ENCODE measurements around the gene ETS2.

Gene ETS2

GRCh38 chr21:38830671-38831525 is 25.2 kb downstream of the ETS2 start:
- TF ChIP-seq FOXA1 (IDR thresholded peaks at IDR 0.05) (no peak), SP1 (IDR thresholded peaks at IDR 0.05) (no peak), TARDBP (IDR thresholded peaks at IDR 0.05) (no peak), NFRKB (IDR thresholded peaks at IDR 0.05) (no peak), LEF1 (IDR thresholded peaks at IDR 0.05; ENCODE audit: borderline replicate concordance) (no peak), BHLHE40 (IDR thresholded peaks at IDR 0.05; ENCODE audit: borderline replicate concordance) (no peak)
- ChIA-PET POLR2A (no interaction called here), CTCF (no interaction called here)
- DNase-seq (ENCODE audit: extremely low spot score) = no peak

GRCh38 chr21:38831526-38832467 is 26.1 kb downstream of the ETS2 start:
- ChIA-PET CTCF (no interaction called here), POLR2A (interaction anchor here (0.6 kb wide), 1 partner anchor 8 kb away, joined by 3 read pairs; no protein-coding TSS in a partner anchor)
- DNase-seq (ENCODE audit: extremely low spot score) = no peak
- TF ChIP-seq SUZ12 (IDR thresholded peaks at IDR 0.05) (no peak), SP1 (IDR thresholded peaks at IDR 0.05) (no peak), FOXA1 (IDR thresholded peaks at IDR 0.05) (no peak)

GRCh38 chr21:38832664-38833063 is 26.9 kb downstream of the ETS2 start:
- CTCF ChIA-PET = no interaction called here

GRCh38 chr21:38833117-38833516 is 27.4 kb downstream of the ETS2 start:
- CTCF ChIA-PET = no interaction called here
- no peak for DNase-seq (ENCODE audit: extremely low spot score)
- POLR2A ChIA-PET = no interaction called here
- no peak for TF ChIP-seq ELF4 (IDR thresholded peaks at IDR 0.05)
- no peak for TF ChIP-seq ZNF384 (IDR thresholded peaks at IDR 0.05)

More at GRCh38 chr21:38832664-38833063, 26.9 kb downstream of the ETS2 start:
- POLR2A ChIA-PET = interaction anchor here (0.6 kb wide), 1 partner anchor 9 kb away, joined by 3 read pairs; no protein-coding TSS in a partner anchor
- no peak for DNase-seq (ENCODE audit: extremely low spot score)
- TF ChIP-seq PKNOX1 (IDR thresholded peaks at IDR 0.05) = no peak
- no peak for TF ChIP-seq FOXK2 (IDR thresholded peaks at IDR 0.05)
- TF ChIP-seq ELF4 (IDR thresholded peaks at IDR 0.05) = no peak
- no peak for TF ChIP-seq SP1 (IDR thresholded peaks at IDR 0.05)
- no peak for TF ChIP-seq SUZ12 (IDR thresholded peaks at IDR 0.05)
- no peak for TF ChIP-seq CTBP1 (IDR thresholded peaks at IDR 0.05; ENCODE audit: borderline replicate concordance)
- no peak for TF ChIP-seq L3MBTL2 (conservative IDR thresholded peaks at IDR 0.05)
- TF ChIP-seq TARDBP (IDR thresholded peaks at IDR 0.05) = no peak
- TF ChIP-seq FOXA1 (IDR thresholded peaks at IDR 0.05) = no peak
- no peak for TF ChIP-seq ZNF384 (IDR thresholded peaks at IDR 0.05)
- TF ChIP-seq NFRKB (IDR thresholded peaks at IDR 0.05) = no peak
- TF ChIP-seq BHLHE40 (IDR thresholded peaks at IDR 0.05; ENCODE audit: borderline replicate concordance) = no peak
- TF ChIP-seq HDGF (IDR thresholded peaks at IDR 0.05; ENCODE audit: borderline replicate concordance) = no peak

- ChIA-PET CTCF (no interaction called here), POLR2A (no interaction called here)
- no peak for DNase-seq (ENCODE audit: extremely low spot score)
- no peak for TF ChIP-seq ZNF384 (IDR thresholded peaks at IDR 0.05)
- TF ChIP-seq L3MBTL2 (conservative IDR thresholded peaks at IDR 0.05) = no peak
- no peak for TF ChIP-seq FOXA1 (IDR thresholded peaks at IDR 0.05)
- no peak for TF ChIP-seq SP1 (IDR thresholded peaks at IDR 0.05)
- no peak for TF ChIP-seq BHLHE40 (IDR thresholded peaks at IDR 0.05; ENCODE audit: borderline replicate concordance)
- no peak for TF ChIP-seq LEF1 (IDR thresholded peaks at IDR 0.05; ENCODE audit: borderline replicate concordance)
- TF ChIP-seq FOXM1 (IDR thresholded peaks at IDR 0.05; ENCODE audit: borderline replicate concordance) = no peak
- no peak for TF ChIP-seq SUZ12 (IDR thresholded peaks at IDR 0.05)
- TF ChIP-seq NFRKB (IDR thresholded peaks at IDR 0.05) = no peak
- no peak for TF ChIP-seq PKNOX1 (IDR thresholded peaks at IDR 0.05)
- TF ChIP-seq TARDBP (IDR thresholded peaks at IDR 0.05) = no peak
- TF ChIP-seq HDGF (IDR thresholded peaks at IDR 0.05; ENCODE audit: borderline replicate concordance) = no peak
- no peak for TF ChIP-seq CTBP1 (IDR thresholded peaks at IDR 0.05; ENCODE audit: borderline replicate concordance)
- TF ChIP-seq ELF4 (IDR thresholded peaks at IDR 0.05) = no peak
Measured at GRCh38 chr21:38834725-38835124, 29.0 kb downstream of the ETS2 start.

- ChIA-PET POLR2A (no interaction called here), CTCF (interaction anchor here (0.6 kb wide), 1 partner anchor 171 kb away, joined by 3 read pairs; no protein-coding TSS in a partner anchor)
- no peak for DNase-seq (ENCODE audit: extremely low spot score)
- no peak for TF ChIP-seq LEF1 (IDR thresholded peaks at IDR 0.05; ENCODE audit: borderline replicate concordance)
Measured at GRCh38 chr21:38837806-38838461, 32.2 kb downstream of the ETS2 start.

Measured in HEK293T (cell line).